Hepatocyte (in vitro differentiated cells): Measurements from ENCODE around the gene RAB11FIP4.

Experiments used
- CTCF ChIP-seq: fragments of 200-600 bp; sonication (generic); IDR thresholded peaks from 2 replicates; pipeline ENCODE4 v1.5.1; 2016; ENCODE audit warnings: antibody characterized with exemption, mild to moderate bottlenecking; ENCODE audit not compliant: poor library complexity
- EZH2phosphoT487 ChIP-seq: fragments of 200-600 bp; sonication (generic); IDR thresholded peaks from one replicate; pipeline ENCODE4 v1.6.1; 2018; ENCODE audit warnings: antibody characterized with exemption, mild to moderate bottlenecking, low read depth, moderate library complexity; ENCODE audit not compliant: unreplicated experiment, severe bottlenecking

GRCh38 chr17:31536451-31536850 is 145.0 kb downstream of the RAB11FIP4 start:
- TF ChIP-seq CTCF = no peak
- no peak for TF ChIP-seq EZH2phosphoT487
